ENCODE results near the gene CORT. TPM values are rescaled to one million over a fixed set of nuclear protein-coding genes. Genes with fewer than 3 reads are reported as not detected.

The CORT gene
- total RNA-seq, 1 donor from 2014 or later = 0.77 TPM

DNA sequence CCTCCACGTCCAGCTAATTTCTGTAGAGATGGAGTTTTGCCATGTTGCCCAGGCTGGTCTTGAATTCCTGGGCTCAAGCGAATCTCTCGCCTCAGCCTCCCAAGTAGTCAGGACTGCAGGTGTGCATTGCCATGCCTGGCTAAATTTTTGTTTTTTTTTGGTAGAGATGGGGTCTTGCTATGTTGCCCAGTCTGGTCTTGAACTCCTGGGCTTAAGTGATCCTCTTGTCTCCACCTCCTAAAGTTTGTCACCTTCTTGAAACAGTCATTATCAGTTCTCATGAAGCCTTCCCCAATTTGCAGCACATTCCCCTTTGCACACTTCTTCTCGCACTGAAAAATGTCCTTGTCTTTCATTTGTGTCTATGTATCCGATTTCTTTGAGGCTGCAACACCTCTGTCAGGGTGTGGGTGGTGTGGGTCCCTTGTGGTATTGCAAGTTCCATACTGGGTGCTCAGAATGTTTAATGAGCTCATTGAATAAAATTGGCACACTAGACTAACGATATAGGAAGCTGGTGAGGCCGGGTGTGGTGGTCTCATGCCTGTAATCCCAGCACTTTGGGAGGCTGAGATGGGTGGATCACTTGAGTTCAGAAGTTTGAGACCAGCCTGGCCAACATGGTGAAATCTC is 2.9 kb upstream of the CORT start:
- Mint-ChIP-seq H3K27me3 (ENCODE audit: unreplicated experiment) (no peaks in the 10 kb centered on the region), H3K4me3 (ENCODE audit: unreplicated experiment) (no peak overlapping the region), H3K9me3 (ENCODE audit: unreplicated experiment) (no peaks in the 10 kb centered on the region), H3K36me3 (ENCODE audit: low read depth, unreplicated experiment) (no peaks in the 10 kb centered on the region), H3K4me1 (ENCODE audit: unreplicated experiment) (peaks cover 26% of the 10 kb centered on the region), H3K27ac (ENCODE audit: unreplicated experiment) (no peak overlapping the region)
- TF ChIP-seq, protein P1, sequence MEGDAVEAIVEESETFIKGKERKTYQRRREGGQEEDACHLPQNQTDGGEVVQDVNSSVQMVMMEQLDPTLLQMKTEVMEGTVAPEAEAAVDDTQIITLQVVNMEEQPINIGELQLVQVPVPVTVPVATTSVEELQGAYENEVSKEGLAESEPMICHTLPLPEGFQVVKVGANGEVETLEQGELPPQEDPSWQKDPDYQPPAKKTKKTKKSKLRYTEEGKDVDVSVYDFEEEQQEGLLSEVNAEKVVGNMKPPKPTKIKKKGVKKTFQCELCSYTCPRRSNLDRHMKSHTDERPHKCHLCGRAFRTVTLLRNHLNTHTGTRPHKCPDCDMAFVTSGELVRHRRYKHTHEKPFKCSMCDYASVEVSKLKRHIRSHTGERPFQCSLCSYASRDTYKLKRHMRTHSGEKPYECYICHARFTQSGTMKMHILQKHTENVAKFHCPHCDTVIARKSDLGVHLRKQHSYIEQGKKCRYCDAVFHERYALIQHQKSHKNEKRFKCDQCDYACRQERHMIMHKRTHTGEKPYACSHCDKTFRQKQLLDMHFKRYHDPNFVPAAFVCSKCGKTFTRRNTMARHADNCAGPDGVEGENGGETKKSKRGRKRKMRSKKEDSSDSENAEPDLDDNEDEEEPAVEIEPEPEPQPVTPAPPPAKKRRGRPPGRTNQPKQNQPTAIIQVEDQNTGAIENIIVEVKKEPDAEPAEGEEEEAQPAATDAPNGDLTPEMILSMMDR (IDR thresholded peaks at IDR 0.05; ENCODE audit: unreplicated experiment) = no peak
- DNase-seq (ENCODE audit: low spot score) = no peak

DNA sequence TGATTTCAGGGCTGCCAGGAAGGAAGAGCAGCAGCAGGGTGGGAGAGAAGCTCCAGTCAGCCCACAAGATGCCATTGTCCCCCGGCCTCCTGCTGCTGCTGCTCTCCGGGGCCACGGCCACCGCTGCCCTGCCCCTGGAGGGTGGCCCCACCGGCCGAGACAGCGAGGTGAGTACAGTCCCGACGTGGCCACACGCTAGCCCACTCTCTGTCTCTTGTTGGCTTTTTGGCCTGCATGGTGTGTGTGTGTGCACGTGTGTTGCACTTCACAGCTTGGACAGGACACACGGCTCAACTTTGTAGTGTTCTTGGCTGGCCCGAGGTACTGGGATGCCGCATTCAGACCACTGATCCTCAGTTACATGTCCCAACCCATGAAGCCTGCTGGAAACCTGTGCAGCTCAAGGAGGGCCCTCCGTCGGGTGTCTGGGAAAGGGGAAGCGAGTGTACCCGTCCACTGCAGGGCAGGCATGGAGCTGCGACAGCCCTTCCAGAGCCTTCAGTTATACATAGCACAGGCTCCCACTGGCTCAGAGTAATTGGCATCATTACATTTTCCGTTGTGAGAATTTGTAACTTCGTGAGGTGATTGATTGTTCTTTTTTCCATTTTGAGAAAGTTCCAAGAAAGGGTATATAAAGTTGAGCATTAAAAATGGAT is 454 bp downstream of the CORT start:
- TF ChIP-seq, protein P1 (IDR thresholded peaks at IDR 0.05; ENCODE audit: unreplicated experiment) = no peak
- peaks cover 27% of the 10 kb centered on the region for H3K4me1 Mint-ChIP-seq (ENCODE audit: unreplicated experiment)
- H3K27me3 Mint-ChIP-seq (ENCODE audit: unreplicated experiment) = no peaks in the 10 kb centered on the region
- H3K4me3 Mint-ChIP-seq (ENCODE audit: unreplicated experiment) = no peak overlapping the region
- peak overlapping the region; percentile 27 for H3K27ac Mint-ChIP-seq (ENCODE audit: unreplicated experiment)
- DNase-seq (ENCODE audit: low spot score) = no peak
- no peaks in the 10 kb centered on the region for H3K36me3 Mint-ChIP-seq (ENCODE audit: low read depth, unreplicated experiment)
- H3K9me3 Mint-ChIP-seq (ENCODE audit: unreplicated experiment) = no peaks in the 10 kb centered on the region

DNA sequence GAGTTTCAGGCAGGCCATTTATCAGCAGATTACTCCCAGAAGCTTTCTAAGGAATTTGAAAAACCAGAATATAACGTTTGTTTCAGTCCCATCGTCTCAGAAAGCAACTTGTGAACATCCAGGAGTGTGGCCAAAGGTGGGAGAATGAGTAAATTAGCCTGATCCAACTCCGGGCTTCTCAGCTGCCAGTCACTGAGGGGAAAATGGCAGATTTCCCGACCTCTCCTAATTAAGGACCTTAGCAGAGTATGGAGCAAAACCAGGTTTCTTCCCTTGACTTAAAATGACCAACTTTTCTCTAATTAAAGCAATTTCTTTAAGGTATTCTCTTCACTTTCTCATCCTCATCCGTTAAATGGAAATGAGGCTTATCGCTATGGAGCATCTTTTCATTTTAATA is 1.0 kb downstream of the CORT start:
- TF ChIP-seq, protein P1 (IDR thresholded peaks at IDR 0.05; ENCODE audit: unreplicated experiment) = no peak
- Mint-ChIP-seq H3K4me1 (ENCODE audit: unreplicated experiment) (peaks cover 27% of the 10 kb centered on the region), H3K27me3 (ENCODE audit: unreplicated experiment) (no peaks in the 10 kb centered on the region), H3K36me3 (ENCODE audit: low read depth, unreplicated experiment) (no peaks in the 10 kb centered on the region), H3K9me3 (ENCODE audit: unreplicated experiment) (no peaks in the 10 kb centered on the region), H3K27ac (ENCODE audit: unreplicated experiment) (peak overlapping the region; percentile 27), H3K4me3 (ENCODE audit: unreplicated experiment) (no peak overlapping the region)
- DNase-seq (ENCODE audit: low spot score) = no peak

DNA sequence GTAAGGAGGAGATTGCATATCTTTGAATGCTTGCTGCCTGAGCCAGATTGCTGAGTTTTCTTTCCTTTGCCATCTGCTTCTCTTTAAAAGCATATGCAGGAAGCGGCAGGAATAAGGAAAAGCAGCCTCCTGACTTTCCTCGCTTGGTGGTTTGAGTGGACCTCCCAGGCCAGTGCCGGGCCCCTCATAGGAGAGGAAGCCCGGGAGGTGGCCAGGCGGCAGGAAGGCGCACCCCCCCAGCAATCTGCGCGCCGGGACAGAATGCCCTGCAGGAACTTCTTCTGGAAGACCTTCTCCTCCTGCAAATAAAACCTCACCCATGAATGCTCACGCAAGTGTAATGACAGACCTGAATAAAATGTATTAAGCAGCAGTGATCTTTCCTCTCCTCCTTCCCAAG is 1.5 kb downstream of the CORT start:
- Mint-ChIP-seq H3K27ac (ENCODE audit: unreplicated experiment) (peak overlapping the region; percentile 64), H3K36me3 (ENCODE audit: low read depth, unreplicated experiment) (peaks cover 3% of the 10 kb centered on the region), H3K9me3 (ENCODE audit: unreplicated experiment) (no peaks in the 10 kb centered on the region), H3K27me3 (ENCODE audit: unreplicated experiment) (no peaks in the 10 kb centered on the region), H3K4me3 (ENCODE audit: unreplicated experiment) (no peak overlapping the region), H3K4me1 (ENCODE audit: unreplicated experiment) (peaks cover 27% of the 10 kb centered on the region)
- DNase-seq (ENCODE audit: low spot score) = peak; percentile 62
- TF ChIP-seq, protein P1 (IDR thresholded peaks at IDR 0.05; ENCODE audit: unreplicated experiment) = no peak

DNA sequence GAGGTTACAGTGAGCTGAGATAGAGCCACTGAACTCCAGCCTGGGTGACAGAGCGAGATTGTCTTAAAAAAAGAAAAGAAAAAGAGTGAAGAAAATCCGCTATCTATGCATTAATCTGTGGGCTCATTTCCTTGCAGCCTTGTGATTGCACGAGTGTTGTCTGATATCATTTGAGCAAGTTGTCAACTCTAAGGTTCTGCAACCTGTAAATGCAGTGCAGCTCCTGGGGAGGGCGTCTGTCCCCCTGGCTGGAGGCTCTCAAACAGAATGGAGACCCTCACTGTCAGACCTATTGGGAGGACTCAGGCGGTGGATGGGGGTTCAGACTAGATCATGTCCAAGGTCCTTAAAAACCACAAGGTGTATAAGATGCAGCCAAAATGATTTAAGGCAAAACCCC is 6.2 kb downstream of the CORT start:
- peaks cover 1% of the 10 kb centered on the region for H3K27me3 Mint-ChIP-seq (ENCODE audit: unreplicated experiment)
- peaks cover 5% of the 10 kb centered on the region for H3K36me3 Mint-ChIP-seq (ENCODE audit: low read depth, unreplicated experiment)
- TF ChIP-seq, protein P1 (IDR thresholded peaks at IDR 0.05; ENCODE audit: unreplicated experiment) = no peak
- H3K9me3 Mint-ChIP-seq (ENCODE audit: unreplicated experiment) = no peaks in the 10 kb centered on the region
- H3K4me3 Mint-ChIP-seq (ENCODE audit: unreplicated experiment) = no peak overlapping the region
- no peak for DNase-seq (ENCODE audit: low spot score)
- no peak overlapping the region for H3K27ac Mint-ChIP-seq (ENCODE audit: unreplicated experiment)
- H3K4me1 Mint-ChIP-seq (ENCODE audit: unreplicated experiment) = peaks cover 30% of the 10 kb centered on the region
